Lower leg skin (tissue), 4 donors: ENCODE results near the gene BLNK. TPM values are rescaled to one million over a fixed set of nuclear protein-coding genes. Genes with fewer than 3 reads are reported as not detected.

ENCODE experiments used
- DNase-seq, 2 donors: peaks; one replicate each; pipeline ENCODE4 v3.0.0-alpha.2; 2019; ENCODE audit warnings: low spot score in 2 of 2
- H3K4me3 ChIP-seq: fragments of 200-600 bp; sonication (generic); 2 replicates; pipeline ENCODE4 v1.5.1; 2017; ENCODE audit warnings: mild to moderate bottlenecking, low read depth; ENCODE audit not compliant: poor library complexity, severe bottlenecking
- POLR2A ChIP-seq, 2 donors: fragments of 450-650 bp; IDR thresholded peaks; one replicate each; pipeline ENCODE4 v1.6.1; 2016 to 2017; ENCODE audit warnings: antibody characterized with exemption in 2 of 2, mild to moderate bottlenecking in 1 of 2, moderate library complexity in 1 of 2
- WGBS, 2 donors: methylation state at CpG; one replicate each; pipeline ENCODE4 v1.1.5; 2018; 5-methylcytosine and 5-hydroxymethylcytosine counted together
- intact Hi-C: fragments of 100-400 bp; cut with DNase I; formaldehyde crosslinking; loops from one replicate; pipeline ENCODE4 v1.15.0; 2023; ENCODE audit warnings: low total_unique reads
- total RNA-seq, 4 donors: library from RNA; depleted of rRNA; stranded (reverse); fragments of >200 nt; gene quantifications; one replicate each; pipeline ENCODE4 v1.1.0, GENCODE V29; 2016
- TF ChIP-seq, protein P1 (sequence below), 3 donors: fragments of 450-650 bp; IDR thresholded peaks; one replicate each; pipeline ENCODE4 v1.5.1; 2016; ENCODE audit warnings: antibody characterized with exemption in 3 of 3, mild to moderate bottlenecking in 3 of 3, moderate library complexity in 2 of 3

Gene BLNK
- total RNA-seq, 4 donors from 2014 or later: 2.4 to 13.3 (median 7.7) TPM

DNA sequence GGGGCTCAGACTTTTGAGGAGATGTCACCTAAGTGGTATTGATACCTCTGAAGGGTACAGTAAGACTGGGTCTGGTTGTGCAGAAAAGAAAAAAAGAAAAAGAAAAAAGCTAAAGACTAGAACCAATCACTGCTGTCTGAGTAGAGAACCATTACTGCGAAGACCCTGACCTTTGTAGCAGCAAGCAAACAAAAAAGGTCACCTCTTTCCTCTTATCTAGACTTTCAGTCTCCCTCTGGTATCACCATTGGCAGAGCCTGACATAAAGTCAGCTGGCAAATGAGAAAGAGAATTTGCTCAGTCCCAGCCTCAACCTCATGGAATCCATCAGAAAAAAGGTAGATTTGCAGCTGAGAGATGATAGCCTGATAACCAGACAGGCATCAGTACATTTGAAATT lies 30.2 kb upstream of the BLNK start:
- intact Hi-C loops: no loop called here
- TF ChIP-seq POLR2A (IDR thresholded peaks at IDR 0.05): no peak
- TF ChIP-seq, protein P1, sequence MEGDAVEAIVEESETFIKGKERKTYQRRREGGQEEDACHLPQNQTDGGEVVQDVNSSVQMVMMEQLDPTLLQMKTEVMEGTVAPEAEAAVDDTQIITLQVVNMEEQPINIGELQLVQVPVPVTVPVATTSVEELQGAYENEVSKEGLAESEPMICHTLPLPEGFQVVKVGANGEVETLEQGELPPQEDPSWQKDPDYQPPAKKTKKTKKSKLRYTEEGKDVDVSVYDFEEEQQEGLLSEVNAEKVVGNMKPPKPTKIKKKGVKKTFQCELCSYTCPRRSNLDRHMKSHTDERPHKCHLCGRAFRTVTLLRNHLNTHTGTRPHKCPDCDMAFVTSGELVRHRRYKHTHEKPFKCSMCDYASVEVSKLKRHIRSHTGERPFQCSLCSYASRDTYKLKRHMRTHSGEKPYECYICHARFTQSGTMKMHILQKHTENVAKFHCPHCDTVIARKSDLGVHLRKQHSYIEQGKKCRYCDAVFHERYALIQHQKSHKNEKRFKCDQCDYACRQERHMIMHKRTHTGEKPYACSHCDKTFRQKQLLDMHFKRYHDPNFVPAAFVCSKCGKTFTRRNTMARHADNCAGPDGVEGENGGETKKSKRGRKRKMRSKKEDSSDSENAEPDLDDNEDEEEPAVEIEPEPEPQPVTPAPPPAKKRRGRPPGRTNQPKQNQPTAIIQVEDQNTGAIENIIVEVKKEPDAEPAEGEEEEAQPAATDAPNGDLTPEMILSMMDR (IDR thresholded peaks at IDR 0.05): no peak
- DNase-seq: no peak
- 56 to 79% methylated on average over 1 of the region's 1 CpG for WGBS, 2 donors
- no peak overlapping the region for H3K4me3 ChIP-seq

DNA sequence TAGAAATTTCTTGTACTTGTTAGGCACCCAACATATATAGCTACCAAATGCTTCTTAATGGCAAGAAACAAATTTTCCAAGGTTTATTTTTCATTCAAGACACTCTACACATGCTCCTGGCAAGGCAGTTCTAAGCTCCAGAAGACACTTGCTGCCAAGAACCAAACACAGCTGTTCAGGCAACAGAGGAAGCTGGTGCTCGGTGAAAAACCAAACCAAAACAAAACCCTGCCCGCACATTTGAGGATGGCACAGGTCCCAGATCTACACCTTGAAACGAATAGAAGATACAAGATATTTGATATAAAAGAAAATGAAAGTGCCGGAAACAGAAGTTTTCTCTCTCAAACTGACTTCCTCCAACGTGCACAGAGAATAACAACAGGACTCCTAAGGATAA lies 28.0 kb upstream of the BLNK start:
- TF ChIP-seq, protein P1 (IDR thresholded peaks at IDR 0.05): no peak
- TF ChIP-seq POLR2A (IDR thresholded peaks at IDR 0.05): no peak
- no peak for DNase-seq
- H3K4me3 ChIP-seq: no peak overlapping the region
- 19 to 28% methylated on average over 5 of the region's 5 CpGs for WGBS, 2 donors
- intact Hi-C loops: loop anchor here (5.0 to 10.0 kb wide), 2 partner anchors 67 to 275 kb away; no protein-coding TSS in a partner anchor

DNA sequence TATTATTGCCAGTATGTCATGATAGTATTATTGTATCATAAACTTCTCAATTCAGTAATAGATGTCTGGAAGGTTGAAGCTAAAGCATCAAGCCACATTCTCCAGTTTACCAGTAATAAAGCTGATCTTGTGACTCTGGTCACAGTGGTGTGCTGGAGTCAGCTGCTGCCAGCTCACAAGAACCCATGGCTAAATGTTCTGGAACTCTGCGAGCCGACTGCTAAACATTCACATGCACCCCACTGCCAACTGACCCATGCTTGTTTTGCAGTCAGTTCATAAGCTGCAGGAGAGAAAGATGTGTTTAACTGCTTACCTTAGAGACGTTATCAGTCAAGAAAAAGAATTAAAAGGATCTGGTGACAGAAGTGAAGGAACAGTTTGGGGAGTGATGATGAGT lies 27.0 kb upstream of the BLNK start:
- WGBS, 2 donors: 80 to 89% methylated on average over 3 of the region's 3 CpGs
- no peak overlapping the region for H3K4me3 ChIP-seq
- intact Hi-C loops: loop anchor here (5.0 to 10.0 kb wide), 2 partner anchors 66 to 274 kb away; no protein-coding TSS in a partner anchor
- DNase-seq: no peak
- TF ChIP-seq, protein P1 (IDR thresholded peaks at IDR 0.05): no peak
- TF ChIP-seq POLR2A (IDR thresholded peaks at IDR 0.05): no peak

DNA sequence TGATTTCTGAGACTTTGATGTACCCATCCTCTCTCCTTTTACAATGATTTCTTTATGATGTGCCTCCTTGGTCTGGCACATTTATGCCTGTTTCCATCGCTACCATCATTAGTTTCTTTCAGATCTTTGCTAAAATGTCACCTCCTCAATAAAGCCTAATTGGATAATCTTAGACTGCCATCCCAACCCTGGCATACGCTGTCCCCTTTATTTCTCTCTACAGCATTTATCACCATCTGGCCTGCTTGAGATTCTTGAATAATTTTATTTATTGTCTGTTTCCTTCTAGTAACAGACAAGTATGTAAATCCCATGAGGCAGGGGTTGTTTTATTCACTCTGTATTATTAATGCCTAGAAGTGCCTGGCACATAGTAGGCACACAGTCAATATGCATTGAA lies 26.1 kb upstream of the BLNK start:
- intact Hi-C loops: loop anchor here (5.0 to 10.0 kb wide), 2 partner anchors 65 to 273 kb away; no protein-coding TSS in a partner anchor
- H3K4me3 ChIP-seq: no peak overlapping the region
- WGBS, 2 donors: 83 to 93% methylated on average over 2 of the region's 2 CpGs
- DNase-seq: no peak
- no peak for TF ChIP-seq POLR2A (IDR thresholded peaks at IDR 0.05)
- TF ChIP-seq, protein P1 (IDR thresholded peaks at IDR 0.05): no peak

DNA sequence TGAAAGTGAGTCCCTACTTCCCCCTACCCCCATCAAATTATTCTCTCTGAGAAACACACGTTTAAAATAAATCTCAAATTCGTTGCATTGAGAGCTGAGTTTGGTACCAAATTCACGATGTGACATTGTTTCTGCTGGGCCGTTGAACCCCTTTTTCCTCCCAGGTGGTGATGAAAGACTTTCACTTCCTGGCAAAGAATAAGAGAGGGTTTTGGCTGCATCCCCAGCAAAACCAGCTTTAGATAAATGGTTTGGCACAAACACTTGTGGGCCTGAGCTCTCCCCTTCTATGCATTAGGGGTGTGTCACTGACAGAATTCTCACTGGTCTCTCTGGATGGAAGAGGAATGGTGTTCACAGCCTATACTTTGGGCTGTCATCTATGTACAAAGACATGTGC lies 24.1 kb upstream of the BLNK start:
- intact Hi-C loops: loop anchor here (5.0 to 10.0 kb wide), 2 partner anchors 63 to 271 kb away; no protein-coding TSS in a partner anchor
- TF ChIP-seq POLR2A (IDR thresholded peaks at IDR 0.05): no peak
- TF ChIP-seq, protein P1 (IDR thresholded peaks at IDR 0.05): no peak
- H3K4me3 ChIP-seq: no peak overlapping the region
- no peak for DNase-seq
- 36 to 40% methylated on average over 4 of the region's 4 CpGs for WGBS, 2 donors
